Stimulated activated CD8-positive, alpha-beta memory T cell treated with anti-CD3 and anti-CD28 coated beads, Interleukin-4, amount 100 ng/mL, for 1 hour (primary cell): ENCODE data around the gene PIGQ.

Experiments used
- DNase-seq, 2 donors: peaks; one replicate each; pipeline ENCODE4 v3.0.0-alpha.2; 2020; ENCODE audit warnings: low read depth in 2 of 2, low spot score in 1 of 2

The PIGQ gene

GRCh38 chr16:569445-570254, at the start of gene PIGQ:
TSS of gene PIGQ (plus strand) at chr16:569968. CDS start at chr16:574075, 4,107 bp downstream.
- peak; percentile 16 to 35 for DNase-seq

- DNase-seq: no peak
Measured at GRCh38 chr16:520847-521246, 48.9 kb upstream of the PIGQ start.

DNA sequence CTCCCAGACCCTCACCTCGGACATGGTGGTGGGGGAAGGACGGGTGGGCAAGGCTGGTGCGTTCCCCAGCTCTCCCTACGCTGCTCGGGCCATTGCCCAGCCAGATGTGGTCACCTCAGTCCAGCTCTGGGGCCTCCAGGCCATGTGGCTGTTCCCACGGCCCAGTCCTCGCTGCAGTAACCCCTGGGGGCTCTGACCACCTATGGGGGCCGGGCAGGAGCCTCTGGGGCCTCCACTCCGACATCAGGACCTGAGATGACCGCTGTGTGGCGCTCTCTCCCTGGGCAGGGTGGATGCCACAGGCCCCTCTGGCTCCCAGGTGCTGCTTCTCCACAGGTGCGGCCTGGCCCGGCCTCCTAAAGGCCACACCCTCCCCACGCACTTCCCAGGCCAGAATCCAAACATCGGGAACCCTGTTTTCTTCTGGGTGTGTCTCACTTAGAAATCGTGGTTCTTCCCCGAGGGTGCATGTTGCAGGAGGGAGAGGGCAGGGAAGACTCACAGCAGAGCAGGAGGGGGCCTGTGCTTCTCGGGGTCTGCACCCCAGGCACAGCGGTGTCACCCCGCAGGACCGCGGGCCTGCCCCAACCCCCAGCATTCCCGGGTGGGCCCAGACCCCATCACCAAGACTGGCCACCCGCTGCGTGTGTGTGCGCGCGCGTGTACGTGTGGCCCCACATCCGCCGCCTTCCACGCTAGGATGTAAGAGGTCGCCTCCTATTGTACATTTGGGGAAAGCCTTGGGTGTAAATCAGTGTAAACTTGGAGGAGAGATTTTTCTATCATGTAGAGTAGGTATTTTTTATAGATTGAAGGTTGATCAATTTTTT, 48.2 kb upstream of the PIGQ start:
- no peak for DNase-seq

GRCh38 chr16:522320-523096, 47.3 kb upstream of the PIGQ start:
- DNase-seq: no peak

GRCh38 chr16:523097-523741, 46.5 kb upstream of the PIGQ start:
- DNase-seq: no peak

GRCh38 chr16:524274-525040, 45.3 kb upstream of the PIGQ start:
- DNase-seq: no peak

DNA sequence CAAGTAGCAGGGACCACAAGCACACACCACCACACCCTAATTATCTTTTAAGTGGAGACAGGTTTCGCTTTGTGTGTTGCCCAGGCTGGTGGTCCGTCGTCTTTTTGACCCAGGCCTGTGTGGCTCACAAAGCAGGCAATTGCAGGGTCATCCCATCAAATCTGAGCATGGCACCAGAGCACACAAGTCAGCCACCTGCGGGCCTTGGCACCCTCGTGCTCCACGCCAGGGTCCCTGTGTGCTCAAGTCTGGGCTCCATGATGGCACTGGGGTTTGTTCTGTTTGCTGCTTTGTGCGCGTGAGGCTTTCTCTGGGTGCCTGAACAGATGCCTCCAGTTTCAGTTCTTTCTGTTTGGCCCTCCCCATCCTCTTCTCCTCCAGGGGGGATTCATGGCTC, 44.6 kb upstream of the PIGQ start:
- DNase-seq: no peak

DNA sequence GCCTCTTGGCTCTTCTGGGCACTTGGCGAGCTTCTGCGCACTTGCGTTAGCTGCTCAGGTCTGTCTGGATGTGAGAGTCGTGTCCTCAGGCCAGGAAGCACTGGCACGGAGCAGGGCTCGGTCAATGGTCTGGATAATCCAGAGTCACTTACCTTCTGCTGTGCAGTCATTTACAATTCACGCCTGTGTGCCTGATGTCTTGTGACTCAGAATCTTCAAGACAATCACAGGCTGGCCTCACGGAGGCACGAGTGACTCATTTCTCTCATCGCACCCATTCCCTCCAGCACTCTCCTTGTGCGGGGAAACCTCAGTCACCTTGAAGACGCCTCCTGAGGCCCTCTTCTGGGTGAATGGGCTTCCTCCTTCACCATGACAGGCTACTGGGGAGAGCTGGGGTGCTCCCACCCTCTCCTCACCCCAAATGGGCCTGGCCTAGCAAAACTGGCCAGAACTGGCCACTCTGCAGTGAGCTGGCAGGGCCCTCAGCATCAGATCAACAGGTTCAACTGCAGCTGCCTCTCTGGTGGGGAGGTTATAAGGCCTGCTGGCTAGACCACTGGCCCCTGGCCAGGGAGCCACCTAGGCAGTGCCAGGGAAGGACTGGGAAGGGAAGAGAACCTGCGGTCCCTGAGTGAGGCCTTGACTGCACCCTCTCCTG, 44.1 kb upstream of the PIGQ start:
- DNase-seq: peak in 1 of 2 donors; percentile 37

DNA sequence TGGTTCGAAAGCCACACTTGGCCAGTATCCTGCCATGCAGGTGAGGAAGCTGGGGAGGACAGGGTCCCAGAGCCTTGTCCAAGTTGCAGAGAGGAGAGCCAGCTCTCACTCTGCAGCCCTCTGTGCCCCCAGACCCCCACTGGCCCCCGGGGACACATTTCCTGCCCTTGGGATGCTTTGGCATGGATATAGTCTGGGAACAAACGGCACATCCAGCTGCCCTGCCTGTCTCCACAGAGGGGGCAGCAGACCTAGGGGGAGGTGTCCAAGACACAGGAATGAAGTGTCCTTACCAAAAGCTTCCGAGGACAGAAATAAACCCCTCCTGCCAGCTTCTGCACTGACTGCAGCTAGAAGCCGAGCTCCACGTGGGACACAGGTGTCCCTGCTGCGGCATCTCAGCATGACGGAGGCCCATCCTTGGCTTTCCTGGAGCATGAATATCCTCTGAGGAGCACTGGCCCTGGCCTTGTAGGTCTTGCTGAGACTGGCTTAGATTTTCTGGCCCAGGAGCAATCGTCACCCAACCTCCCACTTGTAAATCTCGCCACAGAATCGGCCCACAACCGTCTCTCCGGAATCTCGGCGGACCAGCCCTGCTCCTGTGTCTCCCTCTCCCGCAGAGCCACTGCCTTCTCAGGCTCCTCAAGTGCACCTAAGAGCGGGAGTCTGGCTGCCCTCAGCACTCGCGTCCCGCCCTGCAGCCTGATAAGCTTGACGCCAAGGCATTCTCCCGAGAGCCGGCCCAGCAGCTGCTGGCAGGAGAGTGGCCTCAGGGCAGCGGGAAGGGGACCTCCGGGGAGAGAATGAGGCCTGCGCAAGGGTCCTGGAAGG, 43.4 kb upstream of the PIGQ start:
- DNase-seq: no peak

GRCh38 chr16:527015-527903, 42.5 kb upstream of the PIGQ start, which contains the start of gene CAPN15:
TSS of gene CAPN15 (plus strand) at chr16:527712. CDS start at chr16:546839, 19,127 bp downstream.
- DNase-seq: peak; percentile 73 to 75

GRCh38 chr16:528111-529011, 41.4 kb upstream of the PIGQ start:
- no peak for DNase-seq

DNA sequence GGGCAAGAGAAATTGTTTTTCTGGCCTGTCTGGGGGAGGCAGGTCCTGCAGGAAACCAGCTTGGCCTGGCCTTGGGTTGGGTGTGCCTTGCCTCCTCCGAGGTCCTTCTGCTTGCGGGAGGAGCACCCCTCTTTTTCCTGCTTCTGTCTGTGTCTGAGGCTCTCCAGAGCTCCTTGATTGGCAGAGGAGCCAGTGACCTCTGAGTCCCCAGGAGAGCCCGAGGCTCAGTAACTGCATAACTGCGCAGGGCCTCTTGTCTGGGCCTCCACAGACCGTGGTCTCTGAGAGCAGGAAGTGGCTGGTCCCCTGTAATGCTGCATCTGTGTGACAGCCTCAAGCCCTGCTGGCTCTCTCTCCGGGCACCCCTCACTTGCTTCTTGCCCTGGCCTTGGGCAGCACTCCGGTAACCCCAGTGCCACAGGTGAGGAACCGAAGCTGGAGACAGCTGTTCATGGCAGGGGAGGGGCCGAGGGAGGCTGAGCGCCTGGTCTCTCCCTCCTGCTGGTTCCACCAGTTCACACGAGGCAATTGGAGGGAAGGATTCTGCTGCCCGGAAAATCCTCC, 40.7 kb upstream of the PIGQ start:
- DNase-seq: no peak

GRCh38 chr16:530111-530817, 39.5 kb upstream of the PIGQ start:
- DNase-seq: no peak

DNA sequence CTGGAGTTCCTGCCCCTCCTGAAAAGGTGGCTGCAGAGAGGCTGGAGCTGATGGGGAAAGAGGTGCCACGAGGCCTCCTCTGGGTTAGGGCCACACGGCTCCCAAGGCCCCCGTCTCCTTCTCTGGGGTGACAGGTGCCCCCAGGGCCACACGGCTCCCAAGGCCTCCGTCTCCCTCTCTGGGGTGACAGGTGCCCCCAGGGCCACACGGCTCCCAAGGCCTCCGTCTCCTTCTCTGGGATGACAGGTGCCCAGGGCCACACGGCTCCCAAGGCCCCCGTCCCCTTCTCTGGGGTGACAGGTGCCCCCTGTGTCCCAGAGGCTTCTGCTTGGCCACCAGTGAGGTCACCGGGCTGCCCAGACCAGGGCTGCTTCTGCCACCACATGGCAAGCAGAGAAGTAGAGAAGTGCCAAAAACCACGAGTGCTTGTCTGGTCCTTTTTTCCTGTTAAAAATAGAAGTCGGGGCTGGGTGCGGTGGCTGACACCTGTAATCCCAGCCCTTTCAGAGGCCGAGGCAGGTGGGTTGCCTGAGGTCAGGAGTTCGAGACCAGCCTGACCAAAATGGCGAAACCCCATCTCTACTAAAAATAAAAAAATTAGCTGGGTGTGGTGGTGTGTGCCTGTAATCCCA, 38.2 kb upstream of the PIGQ start:
- no peak for DNase-seq

- no peak for DNase-seq
Measured at GRCh38 chr16:533391-534123, 36.2 kb upstream of the PIGQ start.
